Liver (tissue), 3 donors: ENCODE measurements around the gene ABHD17A.

Experiments
- CTCF ChIP-seq: fragments of 150-350 bp; IDR thresholded peaks from 2 replicates; pipeline ENCODE4 v1.5.1; 2017; ENCODE audit warnings: improper control_type of control experiment, low read depth, low read length; ENCODE audit not compliant: missing input control
- HNF4G ChIP-seq: IDR thresholded peaks from 2 replicates; pipeline ENCODE4 v1.6.1; 2016; ENCODE audit warnings: antibody characterized with exemption
- JUND ChIP-seq, 2 donors: IDR thresholded peaks; 2 replicates each; pipeline ENCODE4 v1.6.1; 2016; ENCODE audit warnings: antibody characterized with exemption in 2 of 2
- MAX ChIP-seq: IDR thresholded peaks from 2 replicates; pipeline ENCODE4 v1.6.1; 2016; ENCODE audit warnings: antibody characterized with exemption
- RAD21 ChIP-seq, 2 donors: IDR thresholded peaks; 2 replicates each; pipeline ENCODE4 v1.6.1; 2016; ENCODE audit warnings: antibody characterized with exemption in 2 of 2, mild to moderate bottlenecking in 2 of 2
- REST ChIP-seq: IDR thresholded peaks from 2 replicates; pipeline ENCODE4 v1.6.1; 2016; ENCODE audit warnings: antibody characterized with exemption, mild to moderate bottlenecking
- SP1 ChIP-seq: IDR thresholded peaks from 2 replicates; pipeline ENCODE4 v1.6.1; 2018; ENCODE audit warnings: antibody characterized with exemption, mild to moderate bottlenecking
- TAF1 ChIP-seq: conservative IDR thresholded peaks from 2 replicates; pipeline ENCODE4 v1.6.1; 2016; ENCODE audit warnings: antibody characterized with exemption, mild to moderate bottlenecking
- YY1 ChIP-seq: IDR thresholded peaks from 2 replicates; pipeline ENCODE4 v1.6.1; 2016; ENCODE audit warnings: antibody characterized with exemption, mild to moderate bottlenecking
- ZBTB33 ChIP-seq: IDR thresholded peaks from 2 replicates; pipeline ENCODE4 v1.6.1; 2016; ENCODE audit warnings: antibody characterized with exemption
- donor health status: healthy.
- donor health status: healthy.

GRCh38 chr19:1882786-1883692, 2.3 kb downstream of the ABHD17A start:
- TF ChIP-seq CTCF (no peak), RAD21 (IDR thresholded peaks at IDR 0.05) (no peak), JUND (IDR thresholded peaks at IDR 0.05) (no peak), TAF1 (no peak), REST (no peak), SP1 (no peak), HNF4G (no peak), YY1 (no peak), MAX (no peak), ZBTB33 (no peak)
